Measurements from ENCODE around the gene ATP8A2.

The ATP8A2 gene

DNA sequence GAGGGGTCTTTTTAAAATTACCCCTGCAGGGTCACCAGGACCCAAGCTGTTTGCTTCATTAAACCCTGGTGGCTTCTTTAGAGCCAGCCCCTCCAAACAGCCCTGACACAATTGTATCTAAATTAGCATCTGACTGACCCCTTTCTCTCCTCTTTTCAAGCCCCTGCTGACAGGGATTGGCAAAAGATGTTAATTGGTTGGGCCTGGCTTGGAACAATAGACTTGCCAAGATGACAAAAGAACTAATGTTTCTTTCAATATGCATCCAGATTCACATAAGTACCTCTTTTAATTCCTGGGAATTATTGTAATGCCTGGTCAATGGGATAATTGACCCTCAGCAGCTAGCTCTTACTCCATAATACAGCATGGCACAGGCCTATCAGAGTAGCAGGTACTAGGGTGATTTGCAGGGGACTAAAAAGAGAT lies 539.2 kb downstream of the ATP8A2 start:
- DNase-seq (ENCODE audit: low read depth, low spot score) = no peak

DNA sequence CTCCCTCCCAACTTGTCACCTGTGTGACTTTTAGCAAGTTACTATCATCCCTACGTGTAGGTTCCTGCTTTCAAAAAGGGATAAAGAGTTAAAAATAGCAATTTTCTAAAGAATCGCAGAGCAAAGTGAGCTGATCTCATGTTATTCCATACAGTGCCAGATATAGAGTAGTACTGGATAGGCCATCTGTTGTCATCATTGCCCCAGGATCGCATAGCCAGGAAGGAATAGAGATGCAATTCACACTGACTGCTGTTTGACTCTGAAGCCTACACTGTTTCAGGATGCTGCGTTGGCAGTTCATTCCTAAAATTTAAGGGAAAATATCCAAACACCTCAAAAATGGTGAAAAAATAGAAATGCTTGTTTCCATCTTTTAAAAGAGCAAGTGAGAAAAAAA lies 541.2 kb downstream of the ATP8A2 start:
- DNase-seq (ENCODE audit: low read depth, low spot score) = no peak

DNA sequence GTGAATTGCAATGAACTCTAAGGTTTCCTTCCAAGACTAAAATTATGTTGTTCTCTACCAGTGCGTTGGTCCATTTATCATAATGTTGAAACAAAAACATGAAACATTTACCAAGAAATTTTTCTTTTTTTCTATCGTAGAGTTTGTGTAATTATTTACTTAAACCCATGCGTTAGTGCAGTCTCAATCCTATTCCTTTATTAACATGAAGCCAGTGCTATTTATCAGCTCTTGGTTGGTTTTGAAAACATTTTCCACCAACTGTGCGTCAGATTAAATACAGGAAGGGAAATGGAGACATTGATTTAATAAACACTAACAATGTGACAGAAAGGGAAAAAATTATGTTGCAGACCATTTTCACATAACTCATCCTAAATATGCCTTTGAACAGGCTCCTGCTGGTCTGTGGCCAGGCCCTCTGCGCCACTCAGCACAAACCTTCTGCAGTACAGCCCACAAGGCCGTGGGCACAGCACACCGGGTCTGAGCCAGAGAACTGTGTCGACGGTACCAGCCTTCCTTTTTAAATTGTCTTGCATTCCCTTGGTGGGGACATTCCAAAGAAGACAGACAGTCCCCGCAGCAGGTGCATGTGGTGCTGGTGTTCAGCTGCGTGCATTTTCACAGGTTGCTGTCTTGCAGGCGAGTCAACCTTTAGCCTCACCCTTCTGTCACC lies 544.2 kb downstream of the ATP8A2 start:
- no peak for DNase-seq (ENCODE audit: low read depth, low spot score)

DNA sequence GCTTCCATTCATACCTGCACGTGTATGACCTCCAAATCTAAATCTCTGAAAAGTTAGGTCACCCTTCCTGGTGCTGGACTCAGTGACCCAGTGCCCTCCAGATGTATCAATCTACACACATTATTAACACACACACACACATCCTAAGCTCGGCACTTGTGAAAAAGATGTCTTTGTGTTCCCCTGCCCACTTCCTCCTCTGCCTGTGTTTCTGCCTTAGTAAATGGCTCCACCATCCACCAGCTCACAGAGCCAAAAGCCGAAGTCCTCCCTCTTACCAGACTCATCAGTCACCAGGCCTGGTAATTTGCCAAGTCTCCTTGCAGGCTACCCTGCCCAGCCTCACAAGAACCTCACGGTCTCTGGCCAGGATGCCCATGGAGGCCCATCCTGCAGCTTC lies 548.5 kb downstream of the ATP8A2 start:
- DNase-seq (ENCODE audit: low read depth, low spot score) = no peak

DNA sequence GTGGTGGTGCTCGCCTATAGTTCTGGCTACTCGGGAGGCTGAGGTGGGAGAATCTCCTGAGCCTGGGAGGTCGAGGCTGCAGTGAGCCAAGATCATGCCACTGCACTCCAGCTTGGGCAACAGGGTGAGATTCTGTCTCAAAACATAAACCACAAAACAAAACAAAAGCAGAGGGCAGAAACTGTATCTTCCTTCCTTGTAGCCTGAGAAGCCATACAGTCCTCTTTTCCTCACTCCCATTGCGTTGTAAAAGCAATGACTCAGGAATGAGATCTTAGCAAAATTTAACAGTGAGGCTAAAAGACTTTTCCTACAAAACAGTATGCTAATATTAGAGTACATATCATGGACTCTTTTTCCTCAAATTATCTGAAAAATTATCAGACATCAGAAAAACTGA lies 549.2 kb downstream of the ATP8A2 start:
- DNase-seq (ENCODE audit: low read depth, low spot score) = no peak

DNA sequence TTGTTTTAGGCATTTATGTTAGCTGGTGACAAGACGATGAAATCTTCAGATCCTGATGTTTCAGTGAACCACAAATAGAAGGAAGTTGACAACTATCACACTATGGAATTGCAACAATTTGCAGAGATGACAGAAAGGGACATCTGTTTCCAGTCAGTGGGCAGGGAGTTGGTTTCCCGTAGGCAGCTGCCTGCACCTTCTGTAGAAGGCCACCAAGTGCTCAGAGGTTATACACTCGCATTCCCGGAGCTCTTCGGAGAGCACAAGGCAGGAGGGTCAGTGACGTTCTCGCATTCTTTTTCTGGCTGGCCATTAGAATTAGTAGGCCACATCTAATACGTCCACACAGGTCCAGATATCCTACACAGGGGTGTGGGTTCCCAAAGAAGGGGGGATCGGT lies 550.6 kb downstream of the ATP8A2 start:
- no peak for DNase-seq (ENCODE audit: low read depth, low spot score)

DNA sequence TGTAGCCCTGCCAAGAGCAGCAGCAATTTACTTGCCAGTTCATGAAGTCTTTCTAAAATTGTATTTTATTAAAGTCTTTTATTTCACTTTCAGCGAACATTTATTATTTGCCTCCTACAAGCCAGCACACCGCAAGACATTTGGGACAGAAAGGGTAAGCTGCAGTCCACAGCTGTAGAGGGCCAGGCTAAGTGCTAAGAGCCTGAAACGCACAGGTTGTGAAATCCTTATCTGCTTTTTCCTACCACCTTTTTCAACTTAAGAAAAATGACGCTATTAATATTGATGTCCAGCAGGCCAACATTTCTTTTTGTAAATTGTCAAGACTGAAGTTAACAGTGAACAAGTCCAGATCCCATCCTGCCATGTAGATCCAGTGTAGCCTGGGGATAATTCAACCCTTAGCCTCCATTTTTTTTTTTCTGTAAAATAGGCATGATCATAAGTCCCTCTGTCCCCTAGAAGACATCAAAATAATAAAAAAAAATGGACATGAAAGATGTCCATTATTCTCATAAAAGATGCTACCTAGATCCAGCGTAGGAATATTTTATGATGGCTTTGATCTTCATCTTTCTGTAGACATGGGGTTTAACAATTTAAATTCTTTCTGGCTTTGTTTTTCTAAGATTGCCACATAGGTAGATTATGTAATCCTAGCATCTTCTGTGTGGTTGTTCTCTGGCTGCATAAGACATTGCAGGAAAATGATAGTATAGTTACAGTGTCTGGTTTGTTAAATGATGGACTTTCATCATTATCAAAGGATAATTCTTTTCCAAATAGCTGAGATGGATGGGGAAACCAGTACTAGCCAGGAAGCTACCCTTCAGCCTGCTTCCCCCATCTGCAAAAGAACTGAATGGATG lies 551.7 kb downstream of the ATP8A2 start:
- DNase-seq (ENCODE audit: low read depth, low spot score) = no peak

DNA sequence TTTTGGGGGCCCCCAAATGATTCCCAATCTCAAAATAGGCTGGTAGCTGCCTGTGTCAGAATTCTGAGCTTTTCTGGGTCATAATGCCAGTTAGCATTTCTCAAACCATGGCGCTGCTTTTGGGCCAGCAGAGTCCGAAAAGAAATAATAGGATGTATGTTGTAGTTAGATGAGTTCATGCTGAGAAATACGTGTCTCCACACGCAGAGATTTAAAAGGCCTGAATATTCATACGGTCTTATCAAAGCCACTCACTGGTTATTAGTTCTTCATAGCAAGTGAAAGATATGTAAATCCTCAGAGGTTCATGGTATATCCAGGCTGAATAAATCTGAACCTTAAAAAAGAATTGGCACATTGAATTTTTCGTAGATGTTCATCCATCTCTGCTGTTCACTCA lies 555.6 kb downstream of the ATP8A2 start:
- no peak for DNase-seq (ENCODE audit: low read depth, low spot score)

DNA sequence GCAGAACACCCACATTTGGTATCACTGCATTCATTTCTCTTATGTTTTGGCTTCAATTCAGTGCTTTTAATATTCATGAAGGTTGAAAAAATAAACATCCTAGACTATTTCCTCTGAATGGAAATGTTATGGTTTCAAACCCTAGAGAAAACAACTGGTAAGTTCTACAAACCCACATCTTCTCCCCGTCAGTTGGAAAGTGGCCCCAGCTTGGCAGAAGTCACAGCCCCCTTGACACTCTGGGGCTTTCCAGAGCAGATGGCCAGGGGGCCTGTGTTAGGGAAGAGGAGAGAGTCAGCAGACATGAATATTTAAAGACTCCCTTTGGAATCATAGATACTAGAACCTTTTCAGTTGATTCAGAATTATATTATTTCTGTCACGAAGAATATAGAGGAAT lies 556.2 kb downstream of the ATP8A2 start:
- DNase-seq (ENCODE audit: low read depth, low spot score) = no peak

DNA sequence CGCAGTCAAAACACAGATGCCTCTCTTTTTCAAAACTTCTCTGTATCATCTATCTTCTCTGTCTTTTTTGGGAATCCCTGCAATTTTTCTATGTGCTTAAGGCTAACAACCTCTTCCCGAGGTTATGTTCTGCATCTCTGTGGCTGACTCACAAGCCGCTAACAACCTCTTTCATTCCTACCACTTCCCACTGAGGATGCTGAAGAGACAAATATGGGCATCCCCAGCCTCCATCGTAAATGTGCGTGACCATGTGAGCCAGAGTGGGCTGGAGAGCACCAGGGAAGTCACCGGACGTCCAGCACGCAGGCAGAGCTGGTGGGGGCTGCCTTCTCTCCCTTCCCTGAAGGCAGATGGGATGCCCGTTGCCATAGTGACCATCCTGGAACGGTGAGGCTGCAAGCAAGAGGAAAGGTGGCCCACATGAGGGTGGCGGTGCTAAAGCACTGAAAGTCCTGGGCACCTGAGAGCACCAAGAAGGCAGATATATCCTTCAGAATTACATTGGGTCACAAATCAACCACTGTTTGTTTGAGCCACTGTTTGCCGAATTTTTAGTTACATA lies 557.2 kb downstream of the ATP8A2 start:
- no peak for DNase-seq (ENCODE audit: low read depth, low spot score)

DNA sequence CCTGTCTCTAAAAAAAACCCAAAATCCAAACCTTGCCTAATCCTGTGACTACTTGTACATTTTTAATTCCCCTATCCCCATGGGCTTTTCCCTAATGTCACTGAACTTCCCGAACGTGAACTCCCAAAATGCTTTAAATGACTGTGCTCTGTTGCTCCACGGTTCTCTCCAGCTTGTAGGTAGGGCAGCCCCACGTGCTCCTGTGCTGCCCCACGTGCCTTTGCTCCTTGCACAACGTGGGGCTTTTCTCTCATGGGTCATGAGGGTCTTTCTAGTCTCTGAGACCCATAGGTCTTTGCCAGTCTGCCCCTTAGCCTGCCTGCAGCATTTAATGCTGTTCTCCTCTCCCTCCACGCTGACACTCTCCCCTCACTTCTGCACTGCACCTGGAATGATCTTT lies 558.0 kb downstream of the ATP8A2 start:
- DNase-seq (ENCODE audit: low read depth, low spot score) = no peak

DNA sequence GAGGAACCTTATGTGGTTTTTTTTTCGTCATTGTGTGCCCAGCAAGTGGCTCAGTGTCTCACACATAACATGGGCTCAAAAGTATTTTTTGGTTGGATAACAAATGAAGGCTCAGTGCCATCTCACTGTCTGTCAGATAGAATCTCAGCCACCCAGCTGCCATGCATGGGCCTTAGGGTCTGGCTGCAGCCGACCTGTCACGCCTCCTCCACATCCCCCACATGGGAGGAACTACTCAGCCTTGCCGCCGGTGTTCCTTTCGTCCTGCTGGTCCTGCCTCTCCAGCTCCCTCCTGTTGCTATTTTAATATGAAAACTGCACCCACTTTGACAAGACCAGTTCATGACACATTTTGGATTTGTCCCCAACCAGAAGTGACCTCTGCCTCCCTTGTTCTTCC lies 558.9 kb downstream of the ATP8A2 start:
- DNase-seq (ENCODE audit: low read depth, low spot score) = no peak

DNA sequence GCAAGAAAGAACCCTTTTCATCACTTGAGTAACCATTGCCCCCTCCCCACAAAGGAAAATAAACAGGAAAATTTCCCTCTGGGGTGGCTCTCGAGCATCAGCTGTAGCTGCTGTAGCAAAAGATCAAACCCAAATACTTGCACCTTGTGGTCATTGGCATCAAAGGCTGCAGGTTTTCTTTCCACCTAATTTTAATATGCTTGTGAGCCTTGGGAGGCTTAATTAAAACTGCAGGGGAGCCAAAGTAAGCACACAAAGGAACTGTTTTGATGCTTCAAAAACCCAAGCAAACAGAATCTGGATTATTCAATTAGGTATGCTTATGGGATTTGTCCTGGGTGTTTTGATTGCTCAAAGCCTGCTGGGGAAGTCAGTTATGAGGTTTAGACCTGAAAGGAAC lies 560.6 kb downstream of the ATP8A2 start:
- no peak for DNase-seq (ENCODE audit: low read depth, low spot score)

DNA sequence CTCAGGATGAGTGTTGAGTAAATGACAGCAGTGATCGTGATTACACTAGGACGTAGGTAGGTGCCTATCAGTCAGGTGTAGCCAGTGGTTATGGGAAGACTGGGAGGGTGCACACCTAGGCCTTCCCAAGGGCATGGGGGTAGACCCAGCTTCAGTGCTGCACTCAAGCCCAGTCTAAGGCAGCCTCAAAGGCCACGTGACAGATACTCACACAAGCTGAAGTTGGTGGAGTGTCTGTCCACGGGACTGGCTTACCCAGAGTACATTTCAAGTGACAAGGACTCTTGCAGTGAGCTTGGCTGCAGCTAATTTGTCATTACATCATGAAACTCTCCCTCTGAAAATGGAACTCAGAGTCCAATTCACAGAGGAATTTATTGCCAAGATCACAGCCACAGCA lies 561.7 kb downstream of the ATP8A2 start:
- DNase-seq (ENCODE audit: low read depth, low spot score) = no peak

DNA sequence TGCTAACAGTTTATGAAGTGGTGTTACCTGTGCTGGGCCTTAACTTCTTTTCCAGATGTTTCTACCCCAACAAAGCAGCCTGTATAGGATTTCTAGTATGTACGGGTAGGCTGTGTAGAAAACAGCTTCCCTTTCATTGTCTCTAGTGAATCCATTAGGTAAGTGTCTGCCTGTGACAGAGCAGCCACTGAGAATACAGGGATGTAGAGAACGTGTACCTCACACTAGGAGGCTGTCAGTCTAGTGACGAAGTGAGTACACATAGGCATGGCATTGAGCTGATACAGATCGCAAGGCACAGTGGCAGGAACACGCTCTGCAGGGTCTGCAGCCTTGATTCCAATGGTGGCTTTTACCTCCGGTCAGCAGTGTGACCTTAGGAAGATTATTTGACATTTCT lies 562.4 kb downstream of the ATP8A2 start:
- no peak for DNase-seq (ENCODE audit: low read depth, low spot score)

DNA sequence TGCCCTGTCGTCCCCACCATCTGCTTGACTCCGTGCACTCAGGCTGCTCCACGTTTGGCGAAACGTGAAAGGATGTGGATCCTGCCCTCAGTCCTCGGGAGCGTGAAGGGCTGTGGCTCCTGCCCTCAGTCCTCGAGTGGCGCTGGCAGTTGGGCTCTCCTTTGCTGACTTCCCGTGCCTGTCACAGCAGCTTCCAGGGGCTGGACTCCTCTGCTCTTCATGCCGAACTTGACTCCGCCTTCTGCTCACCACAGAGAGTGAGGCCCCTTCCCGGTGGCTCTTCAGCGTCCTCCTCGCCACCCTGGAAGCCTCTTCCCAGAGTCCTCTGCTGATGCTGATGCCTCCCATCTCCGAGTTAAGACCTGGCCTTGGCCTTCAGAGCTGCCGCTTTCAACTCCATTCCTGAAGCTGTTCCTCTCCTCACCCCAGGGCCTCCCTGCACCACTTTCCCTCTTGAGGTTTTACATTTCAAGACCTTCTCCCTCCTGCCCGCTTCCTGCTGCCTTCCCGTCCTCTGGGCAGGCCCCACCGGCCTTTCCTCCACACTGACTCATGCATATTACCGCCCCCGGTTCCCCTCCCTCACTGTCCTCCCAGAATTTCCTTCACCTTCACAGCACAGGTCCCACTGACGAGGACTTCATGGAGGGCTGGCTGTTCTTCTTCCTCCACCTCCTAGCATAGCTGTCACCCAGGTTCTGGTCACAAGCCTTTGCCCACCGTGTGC lies 568.4 kb downstream of the ATP8A2 start:
- DNase-seq (ENCODE audit: low read depth, low spot score) = no peak

DNA sequence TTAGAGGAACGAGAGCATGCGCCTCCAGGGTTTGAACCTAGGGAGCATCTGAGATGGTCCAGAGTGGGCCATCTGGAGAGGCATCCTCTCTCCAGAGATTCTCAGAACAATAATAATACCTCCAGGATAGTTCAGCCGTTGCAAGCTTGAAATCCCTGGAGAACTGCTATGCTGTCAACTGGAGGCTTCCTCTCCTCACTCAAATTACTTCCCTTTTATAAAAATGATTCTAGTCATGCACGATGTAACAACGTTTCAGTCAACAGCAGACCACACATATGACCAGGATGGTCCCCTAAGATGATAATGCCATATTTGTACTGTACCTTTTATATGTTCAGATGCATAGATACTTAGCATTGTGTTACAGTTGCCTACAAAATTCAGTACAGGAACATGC lies 571.3 kb downstream of the ATP8A2 start:
- DNase-seq (ENCODE audit: low read depth, low spot score) = no peak

DNA sequence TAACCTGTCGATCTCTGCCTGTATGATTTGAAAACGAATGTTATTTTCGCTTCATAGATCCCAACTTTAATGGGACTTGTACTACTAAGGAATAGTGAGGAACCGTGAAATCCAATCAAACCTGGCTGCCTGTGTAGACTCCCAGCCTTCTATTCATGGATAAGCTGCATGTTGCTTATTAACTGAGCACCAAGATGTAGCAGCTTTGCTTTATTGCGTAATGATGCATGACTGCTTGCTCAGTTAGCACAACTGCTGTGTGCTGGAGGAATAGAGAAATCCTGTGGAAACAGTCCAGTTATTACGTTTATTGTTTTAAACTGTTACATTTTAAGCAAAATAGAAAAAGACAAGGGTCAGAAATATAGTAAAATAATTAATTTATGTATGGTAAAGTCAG lies 571.9 kb downstream of the ATP8A2 start:
- DNase-seq (ENCODE audit: low read depth, low spot score) = no peak

DNA sequence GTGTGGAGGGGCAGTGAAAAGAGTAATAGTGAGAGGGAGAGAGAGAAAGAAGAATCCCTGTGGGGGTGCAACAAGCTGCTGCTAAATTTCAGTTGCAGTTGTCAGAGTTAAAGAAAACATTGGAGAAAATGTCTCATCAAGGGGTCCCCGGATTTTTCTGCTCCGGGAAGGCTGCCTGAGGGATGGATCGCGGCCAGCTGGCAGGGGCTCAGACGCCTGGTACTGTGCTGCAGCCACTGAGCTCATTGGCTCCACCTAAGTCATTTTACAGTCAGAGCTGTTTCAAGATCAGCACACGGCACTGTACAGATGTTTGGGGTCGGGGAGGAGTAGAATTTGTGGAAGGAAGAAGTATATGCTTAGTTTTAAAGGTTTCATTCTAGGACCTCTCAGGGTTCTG lies 573.8 kb downstream of the ATP8A2 start:
- no peak for DNase-seq (ENCODE audit: low read depth, low spot score)

DNA sequence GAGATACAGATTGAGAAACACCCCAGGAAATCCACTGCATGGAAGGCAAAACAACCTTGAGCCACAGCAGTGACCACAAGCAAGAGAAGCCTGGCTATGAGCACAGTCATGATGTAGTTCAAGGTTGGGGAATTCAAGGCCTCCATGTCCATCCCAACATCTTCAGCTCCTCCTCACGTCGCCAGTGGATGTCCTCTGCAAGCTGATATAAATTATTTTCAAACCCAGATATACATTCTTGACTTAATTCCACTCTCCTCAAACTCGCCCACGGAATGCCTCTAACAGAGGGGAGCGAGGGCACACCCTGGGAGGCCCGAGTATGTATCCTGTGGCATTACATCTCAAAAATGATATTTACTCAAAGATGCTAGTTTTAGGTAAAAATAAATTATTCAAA lies 574.5 kb downstream of the ATP8A2 start:
- no peak for DNase-seq (ENCODE audit: low read depth, low spot score)

DNA sequence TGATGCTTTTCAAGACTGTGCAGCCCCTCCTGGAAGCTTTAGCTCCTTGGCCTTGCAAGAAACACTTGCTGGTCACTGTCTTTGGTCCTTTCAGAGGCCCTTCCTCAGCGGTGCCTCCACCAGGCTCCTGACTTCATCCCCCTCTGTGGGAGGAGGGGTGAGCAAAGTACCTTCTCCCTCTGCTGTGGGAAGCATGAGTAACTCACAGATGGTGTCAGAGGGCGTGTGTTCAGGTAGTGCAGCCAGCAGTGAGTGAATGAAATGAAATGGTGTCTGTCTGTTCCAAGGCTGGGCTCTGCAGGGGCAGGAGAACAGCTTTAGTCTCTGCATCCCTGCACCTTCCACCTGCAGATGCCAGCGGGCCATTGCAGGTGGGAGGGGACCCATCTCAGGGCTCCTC lies 577.1 kb downstream of the ATP8A2 start:
- DNase-seq (ENCODE audit: low read depth, low spot score) = no peak

DNA sequence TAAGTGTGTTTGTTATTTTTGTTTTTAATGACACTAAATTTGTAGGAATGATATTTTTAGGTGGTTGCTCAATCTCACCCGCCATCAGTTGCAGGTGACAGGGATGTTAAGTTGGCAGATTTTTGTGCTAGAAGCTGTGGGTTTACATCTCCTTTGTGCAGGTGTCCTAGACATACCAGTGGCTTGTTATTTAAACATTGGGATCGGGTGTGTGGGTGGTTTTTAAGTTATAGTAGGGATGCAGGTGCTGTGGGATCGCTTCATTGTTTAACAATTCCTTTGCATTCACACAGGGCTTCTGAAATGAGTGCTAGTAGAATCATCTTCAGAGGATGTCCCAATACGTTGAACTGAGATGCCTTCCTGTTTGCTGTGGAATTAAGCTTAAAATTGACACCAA lies 580.1 kb downstream of the ATP8A2 start:
- no peak for DNase-seq (ENCODE audit: low read depth, low spot score)
